WTC11 (cell line): ENCODE data around the gene PAQR8. TPM values are rescaled to one million over a fixed set of nuclear protein-coding genes. Genes with fewer than 3 reads are reported as not detected.
A peak's percentile ranks its signal among the peaks of the same experiment; 100 is the strongest.

Source experiments
- ATAC-seq: fragments of 200-7000 bp; cut with Tn5 transposase; 2 replicates; pipeline ENCODE4 v1.10.0; 2021; ENCODE audit warnings: mild to moderate bottlenecking, moderate library complexity
- CTCF ChIA-PET: fragments of 300-600 bp; sonication (Branson Sonifier 250); formaldehyde crosslinking; loops from one replicate; lab custom pipeline; 2021; ENCODE audit warnings: antibody characterized with exemption; lab: Charles Lee
- POLR2A ChIA-PET: fragments of 350-600 bp; sonication (Branson Sonifier 250); formaldehyde crosslinking; loops from one replicate; lab custom pipeline; 2021; ENCODE audit warnings: antibody characterized with exemption; lab: Charles Lee
- DNase-seq: peaks from one replicate; pipeline ENCODE4 v3.0.0; 2021; ENCODE audit warnings: low spot score
- H3K27ac Mint-ChIP-seq: 2 replicates; pipeline ENCODE4 v1.8.0; 2021; ENCODE audit warnings: mixed read lengths
- H3K27me3 Mint-ChIP-seq: 2 replicates; pipeline ENCODE4 v1.8.0; 2021; ENCODE audit warnings: low read depth, mild to moderate bottlenecking, moderate library complexity, mixed read lengths
- H3K36me3 Mint-ChIP-seq: 2 replicates; pipeline ENCODE4 v1.8.0; 2021; ENCODE audit warnings: mixed read lengths
- H3K4me1 Mint-ChIP-seq: 2 replicates; pipeline ENCODE4 v1.8.0; 2022; ENCODE audit warnings: mixed read lengths
- H3K4me3 Mint-ChIP-seq: 2 replicates; pipeline ENCODE4 v1.8.0; 2021; ENCODE audit warnings: mild to moderate bottlenecking, moderate library complexity, mixed read lengths
- H3K9me3 Mint-ChIP-seq: 2 replicates; pipeline ENCODE4 v1.8.0; 2021; ENCODE audit warnings: mixed read lengths
- ATF6 ChIP-seq: sonication (generic); formaldehyde crosslinking; IDR thresholded peaks from 2 replicates; pipeline ENCODE4 v1.8.1; 2023; ENCODE audit warnings: mild to moderate bottlenecking, missing genetic modification reagents
- CTCF ChIP-seq: fragments of 200-600 bp; IDR thresholded peaks from 2 replicates; pipeline ENCODE4 v1.8.0; 2022; ENCODE audit warnings: antibody characterized with exemption
- ELF4 ChIP-seq: sonication (generic); formaldehyde crosslinking; IDR thresholded peaks from 2 replicates; pipeline ENCODE4 v1.8.1; 2022; ENCODE audit warnings: low read depth, mild to moderate bottlenecking, moderate library complexity, missing genetic modification reagents
- EMX1 ChIP-seq: fragments of 250-450 bp; sonication (Bioruptor Pico); IDR thresholded peaks from 2 replicates; pipeline ENCODE4 v1.8.0; 2021; ENCODE audit warnings: mild to moderate bottlenecking
- FOXJ3 ChIP-seq: sonication (generic); formaldehyde crosslinking; IDR thresholded peaks from 2 replicates; pipeline ENCODE4 v1.9.0; 2021; ENCODE audit warnings: missing genetic modification reagents, mild to moderate bottlenecking, borderline replicate concordance
- FOXK1 ChIP-seq: sonication (generic); formaldehyde crosslinking; IDR thresholded peaks from 2 replicates; pipeline ENCODE4 v1.8.0; 2022; ENCODE audit warnings: mild to moderate bottlenecking, moderate library complexity, missing genetic modification reagents
- HMGA2 ChIP-seq: fragments of 250-450 bp; sonication (Bioruptor Pico); IDR thresholded peaks from 2 replicates; pipeline ENCODE4 v1.4.0; 2021; ENCODE audit warnings: mild to moderate bottlenecking, moderate library complexity
- NR1H2 ChIP-seq: sonication (generic); formaldehyde crosslinking; IDR thresholded peaks from 2 replicates; pipeline ENCODE4 v1.9.0; 2021; ENCODE audit warnings: mild to moderate bottlenecking, moderate library complexity, missing genetic modification reagents
- PRRX2 ChIP-seq: fragments of 250-450 bp; sonication (Bioruptor Pico); IDR thresholded peaks from 2 replicates; pipeline ENCODE4 v1.8.0; 2021; ENCODE audit warnings: mild to moderate bottlenecking
- RELA ChIP-seq: sonication (generic); formaldehyde crosslinking; IDR thresholded peaks from 2 replicates; pipeline ENCODE4 v1.8.1; 2022; ENCODE audit warnings: missing genetic modification reagents, mild to moderate bottlenecking, borderline replicate concordance
- SMAD4 ChIP-seq: sonication (generic); formaldehyde crosslinking; IDR thresholded peaks from 2 replicates; pipeline ENCODE4 v1.8.0; 2022; ENCODE audit warnings: mild to moderate bottlenecking, missing genetic modification reagents
- ZNF317 ChIP-seq: sonication (generic); formaldehyde crosslinking; IDR thresholded peaks from 2 replicates; pipeline ENCODE4 v1.8.1; 2023; ENCODE audit warnings: low read depth, mild to moderate bottlenecking, moderate library complexity, missing genetic modification reagents, borderline replicate concordance
- ZSCAN18 ChIP-seq: fragments of 250-450 bp; sonication (Bioruptor Pico); IDR thresholded peaks from 2 replicates; pipeline ENCODE4 v2.1.2; 2022; ENCODE audit warnings: mild to moderate bottlenecking, moderate library complexity
- total RNA-seq: library from RNA; stranded (reverse); gene quantifications from 3 replicates; pipeline ENCODE4 v1.2.3, GENCODE V29; 2021
- TF ChIP-seq, protein P1 (sequence below): sonication (generic); formaldehyde crosslinking; IDR thresholded peaks from 2 replicates; pipeline ENCODE4 v1.8.1; 2022; ENCODE audit warnings: mild to moderate bottlenecking, missing genetic modification reagents, moderate library complexity, borderline replicate concordance
- TF ChIP-seq, protein P2 (sequence below): sonication (generic); formaldehyde crosslinking; IDR thresholded peaks from 2 replicates; pipeline ENCODE4 v1.8.1; 2022; ENCODE audit warnings: low read depth, missing genetic modification reagents, borderline replicate concordance

PAQR8 gene
- total RNA-seq, 1 experiment from 2014 or later, result 11.1 TPM

DNA sequence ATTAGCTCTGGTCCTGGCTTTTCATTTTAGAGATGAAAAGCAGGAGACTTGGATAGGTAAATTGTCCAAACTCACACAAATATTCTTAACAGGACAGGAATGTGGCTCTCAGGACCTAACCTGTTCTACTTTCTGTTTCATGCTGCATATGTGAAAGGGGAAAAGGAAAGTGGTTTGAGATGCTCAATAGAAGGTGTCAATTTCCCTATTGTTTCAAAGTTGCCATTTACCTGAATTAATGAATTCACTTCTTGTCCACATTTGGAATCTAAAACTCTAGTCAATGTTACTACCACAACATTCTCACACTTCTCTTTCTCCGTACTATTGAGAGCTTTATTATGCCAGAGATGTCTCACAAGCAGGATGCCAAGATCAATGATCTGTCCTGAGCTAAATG, 53.4 kb downstream of the PAQR8 start:
- no peak overlapping the region for H3K4me3 Mint-ChIP-seq
- ATAC-seq, result no peak
- peaks cover 10% of the 10 kb centered on the region for H3K4me1 Mint-ChIP-seq
- H3K27ac Mint-ChIP-seq, result no peak overlapping the region
- ChIA-PET POLR2A (no interaction called here), CTCF (interaction anchor here (1.8 to 1.9 kb wide), 2 partner anchors 183 to 248 kb away, joined by 7 to 10 read pairs; no protein-coding TSS in a partner anchor)
- no peaks in the 10 kb centered on the region for H3K27me3 Mint-ChIP-seq
- TF ChIP-seq FOXK1 (CRISPR knock-in tag) (no peak), EMX1 (no peak), PRRX2 (CRISPR knock-in tag) (no peak)
- TF ChIP-seq, protein P1, sequence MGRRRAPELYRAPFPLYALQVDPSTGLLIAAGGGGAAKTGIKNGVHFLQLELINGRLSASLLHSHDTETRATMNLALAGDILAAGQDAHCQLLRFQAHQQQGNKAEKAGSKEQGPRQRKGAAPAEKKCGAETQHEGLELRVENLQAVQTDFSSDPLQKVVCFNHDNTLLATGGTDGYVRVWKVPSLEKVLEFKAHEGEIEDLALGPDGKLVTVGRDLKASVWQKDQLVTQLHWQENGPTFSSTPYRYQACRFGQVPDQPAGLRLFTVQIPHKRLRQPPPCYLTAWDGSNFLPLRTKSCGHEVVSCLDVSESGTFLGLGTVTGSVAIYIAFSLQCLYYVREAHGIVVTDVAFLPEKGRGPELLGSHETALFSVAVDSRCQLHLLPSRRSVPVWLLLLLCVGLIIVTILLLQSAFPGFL (CRISPR knock-in tag), result no peak
- H3K36me3 Mint-ChIP-seq, result no peaks in the 10 kb centered on the region
- no peaks in the 10 kb centered on the region for H3K9me3 Mint-ChIP-seq
- DNase-seq, result no peak

DNA sequence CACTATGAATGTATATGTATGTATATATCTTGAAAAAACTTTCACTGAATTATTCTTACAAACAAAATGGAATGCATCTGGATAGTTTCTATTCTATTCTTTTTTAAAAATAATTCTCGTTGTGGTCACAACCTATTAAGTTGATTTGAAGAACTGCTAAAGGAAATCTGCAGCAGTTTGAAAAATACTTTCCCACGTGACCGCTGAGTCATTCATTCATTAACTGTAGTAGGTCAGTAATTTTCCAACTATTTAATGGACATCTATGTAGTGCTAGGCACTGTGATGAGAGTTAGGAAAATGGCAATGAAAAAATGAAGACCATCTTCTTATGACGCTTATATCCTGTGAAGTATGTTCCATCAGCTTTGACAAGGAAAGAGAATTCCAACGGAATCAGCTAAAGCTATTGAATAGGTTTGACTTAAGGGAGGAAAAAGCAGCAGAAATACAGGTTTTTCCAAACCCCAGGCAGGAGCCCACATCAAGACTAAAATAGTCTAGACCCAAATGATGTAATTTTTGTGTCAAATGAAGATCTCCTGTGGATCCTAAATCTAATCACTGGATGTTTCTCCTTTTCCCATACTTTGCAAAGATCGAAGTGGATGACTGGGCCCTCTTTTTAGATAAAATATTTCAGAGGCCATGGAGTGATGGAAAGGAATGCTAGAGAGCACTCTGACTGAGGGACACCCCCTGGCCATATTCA, 54.1 kb downstream of the PAQR8 start:
- no peak overlapping the region for H3K4me3 Mint-ChIP-seq
- no peak for DNase-seq
- no peaks in the 10 kb centered on the region for H3K9me3 Mint-ChIP-seq
- no peak for ATAC-seq
- TF ChIP-seq ATF6 (no peak), SMAD4 (CRISPR knock-in tag) (no peak), NR1H2 (CRISPR knock-in tag) (no peak), RELA (CRISPR knock-in tag) (no peak)
- POLR2A ChIA-PET, result no interaction called here
- no peak overlapping the region; the same call in 1 of the 2 replicates for H3K27ac Mint-ChIP-seq
- peaks cover 10% of the 10 kb centered on the region for H3K4me1 Mint-ChIP-seq
- CTCF ChIA-PET, result interaction anchor here (0.7 to 1.9 kb wide), 5 partner anchors 175 to 247 kb away, joined by 3 to 10 read pairs (median 5); no protein-coding TSS in a partner anchor
- no peaks in the 10 kb centered on the region for H3K36me3 Mint-ChIP-seq
- H3K27me3 Mint-ChIP-seq, result no peaks in the 10 kb centered on the region

GRCh38 chr6:52416629-52417151, 54.7 kb downstream of the PAQR8 start:
- Mint-ChIP-seq H3K4me3 (no peak overlapping the region), H3K27ac (no peak overlapping the region), H3K9me3 (no peaks in the 10 kb centered on the region)
- DNase-seq, result no peak
- TF ChIP-seq RELA (CRISPR knock-in tag) (no peak), CTCF (peak; percentile 62)
- TF ChIP-seq, all 79 proteins: peak for 1
- CTCF ChIA-PET, result interaction anchor here (1.0 to 1.9 kb wide), 4 partner anchors 9 to 246 kb away, joined by 5 to 10 read pairs (median 6); no protein-coding TSS in a partner anchor
- POLR2A ChIA-PET, result no interaction called here
- no peaks in the 10 kb centered on the region for H3K36me3 Mint-ChIP-seq
- peak; percentile 11 for ATAC-seq
- H3K27me3 Mint-ChIP-seq, result no peaks in the 10 kb centered on the region
- H3K4me1 Mint-ChIP-seq, result peaks cover 10% of the 10 kb centered on the region

DNA sequence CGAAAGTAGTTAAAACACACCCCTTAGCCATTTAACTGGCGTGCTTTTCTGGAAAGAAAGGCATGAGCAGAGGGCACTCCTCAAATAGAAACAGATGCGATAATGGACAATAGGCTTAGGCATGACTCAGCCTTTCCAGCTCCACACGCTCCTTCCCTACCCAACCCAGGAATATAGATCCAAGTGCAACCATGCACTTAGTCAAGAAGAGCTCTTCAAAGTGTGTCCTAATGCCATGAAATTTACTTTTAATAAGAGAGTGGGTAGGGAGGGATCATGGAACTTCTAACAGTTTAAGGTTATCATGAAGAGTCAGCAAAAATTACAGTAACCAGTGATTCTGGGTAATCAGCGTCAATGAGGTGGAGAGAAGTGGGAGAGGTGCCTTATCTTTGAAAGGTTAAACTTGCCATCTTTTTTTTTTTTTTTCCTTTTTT, 55.7 kb downstream of the PAQR8 start:
- no peaks in the 10 kb centered on the region for H3K36me3 Mint-ChIP-seq
- no peaks in the 10 kb centered on the region for H3K27me3 Mint-ChIP-seq
- DNase-seq (no peak), ATAC-seq (no peak)
- no peak overlapping the region for H3K4me3 Mint-ChIP-seq
- no peaks in the 10 kb centered on the region for H3K9me3 Mint-ChIP-seq
- no peak for TF ChIP-seq FOXJ3 (CRISPR knock-in tag)
- no peak for TF ChIP-seq EMX1
- TF ChIP-seq, protein P2, sequence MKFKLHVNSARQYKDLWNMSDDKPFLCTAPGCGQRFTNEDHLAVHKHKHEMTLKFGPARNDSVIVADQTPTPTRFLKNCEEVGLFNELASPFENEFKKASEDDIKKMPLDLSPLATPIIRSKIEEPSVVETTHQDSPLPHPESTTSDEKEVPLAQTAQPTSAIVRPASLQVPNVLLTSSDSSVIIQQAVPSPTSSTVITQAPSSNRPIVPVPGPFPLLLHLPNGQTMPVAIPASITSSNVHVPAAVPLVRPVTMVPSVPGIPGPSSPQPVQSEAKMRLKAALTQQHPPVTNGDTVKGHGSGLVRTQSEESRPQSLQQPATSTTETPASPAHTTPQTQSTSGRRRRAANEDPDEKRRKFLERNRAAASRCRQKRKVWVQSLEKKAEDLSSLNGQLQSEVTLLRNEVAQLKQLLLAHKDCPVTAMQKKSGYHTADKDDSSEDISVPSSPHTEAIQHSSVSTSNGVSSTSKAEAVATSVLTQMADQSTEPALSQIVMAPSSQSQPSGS (CRISPR knock-in tag), result no peak
- no peak for TF ChIP-seq HMGA2 (CRISPR knock-in tag)
- TF ChIP-seq ZNF317, result no peak
- TF ChIP-seq ELF4 (CRISPR knock-in tag), result no peak
- TF ChIP-seq ZSCAN18 (CRISPR knock-in tag), result no peak
- peaks cover 10% of the 10 kb centered on the region for H3K4me1 Mint-ChIP-seq
- H3K27ac Mint-ChIP-seq, result peak overlapping the region; percentile 75; the same call in 1 of the 2 replicates
- ChIA-PET POLR2A (no interaction called here), CTCF (interaction anchor here (0.7 to 3.1 kb wide), 4 partner anchors 10 to 258 kb away, joined by 3 to 10 read pairs (median 5); no protein-coding TSS in a partner anchor)
